SJSA1 (cell line): ENCODE results near the gene SLC41A1. TPM values are rescaled to one million over a fixed set of nuclear protein-coding genes. Genes with fewer than 3 reads are reported as not detected.
A peak's percentile ranks its signal among the peaks of the same experiment; 100 is the strongest.

Experiments used
- DNase-seq, 2 experiments: peaks; one replicate each; pipeline ENCODE4 v3.0.0-alpha.2; 2015 to 2020; ENCODE audit warnings: low spot score in 2 of 2, low read depth in 1 of 2
- H3K27ac ChIP-seq: fragments of 250-450 bp; sonication (Bioruptor Pico); 2 replicates; pipeline ENCODE4 v1.5.1; 2020; ENCODE audit warnings: mild to moderate bottlenecking, moderate library complexity
- H3K27me3 ChIP-seq: fragments of 250-450 bp; sonication (Bioruptor Pico); replicated peaks from 2 replicates; pipeline ENCODE4 v1.5.1; 2020; ENCODE audit warnings: mild to moderate bottlenecking, moderate library complexity
- H3K36me3 ChIP-seq: fragments of 250-450 bp; sonication (Bioruptor Pico); 2 replicates; pipeline ENCODE4 v1.5.1; 2020; ENCODE audit warnings: mild to moderate bottlenecking
- H3K4me1 ChIP-seq: fragments of 250-450 bp; sonication (Bioruptor Pico); replicated peaks from 2 replicates; pipeline ENCODE4 v1.6.1; 2021; ENCODE audit warnings: mild to moderate bottlenecking
- H3K4me3 ChIP-seq: fragments of 250-450 bp; sonication (Bioruptor Pico); 2 replicates; pipeline ENCODE4 v1.5.1; 2020; ENCODE audit warnings: mild to moderate bottlenecking
- H3K9me3 ChIP-seq: fragments of 250-450 bp; sonication (Bioruptor Pico); replicated peaks from 2 replicates; pipeline ENCODE4 v1.5.1; 2020; ENCODE audit warnings: mild to moderate bottlenecking
- total RNA-seq: library from RNA; depleted of rRNA; stranded (reverse); fragments of >200 nt; shearing (Covaris generic); gene quantifications from 2 replicates; pipeline ENCODE4 v1.2.3, GENCODE V29; 2014

Gene SLC41A1
- total RNA-seq, 1 experiment from 2014 or later, result 21.0 TPM

- H3K27me3 ChIP-seq, result no peaks in the 10 kb centered on the region
- H3K36me3 ChIP-seq, result peaks cover 54% of the 10 kb centered on the region
- H3K27ac ChIP-seq, result no peak overlapping the region
- no peaks in the 10 kb centered on the region for H3K4me1 ChIP-seq
- H3K4me3 ChIP-seq, result no peak overlapping the region
- peak; percentile 44 to 64 for DNase-seq
- H3K9me3 ChIP-seq, result no peaks in the 10 kb centered on the region
Measured at GRCh38 chr1:205791568-205792180, 21.3 kb downstream of the SLC41A1 start.

DNA sequence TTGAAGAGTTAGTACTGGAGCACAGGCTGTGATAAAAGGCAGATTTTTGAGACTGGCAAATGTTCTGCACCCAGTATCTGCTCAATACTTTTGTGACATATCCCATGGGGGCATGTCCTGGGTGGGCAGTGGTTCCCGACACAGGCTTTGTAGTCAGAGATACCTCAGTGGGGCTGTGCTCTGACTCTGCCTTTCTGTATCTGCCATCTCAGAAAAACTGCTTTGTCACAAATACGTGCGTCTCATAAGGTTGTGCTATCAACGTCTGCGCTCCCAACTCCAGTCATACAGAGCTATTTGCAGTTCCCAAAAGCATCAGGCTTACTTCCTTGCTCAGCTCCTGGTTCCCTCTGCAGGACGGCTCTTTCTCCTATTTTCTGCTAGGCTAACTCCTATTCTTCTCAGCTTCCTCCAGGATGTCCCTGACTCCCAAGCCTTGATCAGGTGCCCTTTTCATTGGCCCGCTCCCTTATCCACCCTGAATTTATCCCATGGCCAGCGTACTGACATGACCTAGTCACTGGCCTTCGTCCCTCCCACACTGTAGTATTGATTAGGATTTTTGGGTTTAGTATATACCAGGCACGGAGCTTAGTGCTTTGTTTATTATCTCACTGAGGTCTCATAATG, 25.6 kb downstream of the SLC41A1 start:
- no peaks in the 10 kb centered on the region for H3K4me1 ChIP-seq
- H3K4me3 ChIP-seq, result no peak overlapping the region
- H3K27ac ChIP-seq, result no peak overlapping the region
- no peak for DNase-seq
- H3K9me3 ChIP-seq, result no peaks in the 10 kb centered on the region
- peaks cover 23% of the 10 kb centered on the region for H3K36me3 ChIP-seq
- no peaks in the 10 kb centered on the region for H3K27me3 ChIP-seq

- Histone ChIP-seq H3K9me3 (no peaks in the 10 kb centered on the region), H3K36me3 (peaks cover 16% of the 10 kb centered on the region), H3K4me3 (no peak overlapping the region), H3K27ac (no peak overlapping the region), H3K27me3 (no peaks in the 10 kb centered on the region), H3K4me1 (no peaks in the 10 kb centered on the region)
- DNase-seq, result no peak
Measured at GRCh38 chr1:205786601-205787000, 26.4 kb downstream of the SLC41A1 start.

DNA sequence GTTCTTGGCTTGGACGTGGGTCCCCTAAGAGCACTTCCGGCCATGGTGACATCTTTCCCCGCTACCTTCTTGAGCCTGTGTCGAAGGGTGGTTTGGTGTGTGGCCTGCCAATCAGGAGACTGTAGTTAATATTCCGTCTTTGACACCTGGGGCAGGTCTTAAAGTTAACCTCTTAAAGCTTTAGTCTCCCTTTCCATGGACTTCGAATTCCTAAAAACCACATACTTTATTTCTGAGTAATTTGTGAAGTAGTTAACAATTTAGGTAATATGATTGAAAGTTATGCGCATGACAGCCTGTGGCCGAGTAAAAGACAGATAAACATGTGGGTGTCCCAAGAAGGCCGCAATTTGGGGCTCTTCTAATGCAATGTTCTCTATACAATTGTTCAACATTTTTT, 27.6 kb downstream of the SLC41A1 start:
- H3K4me3 ChIP-seq, result no peak overlapping the region
- no peak for DNase-seq
- no peaks in the 10 kb centered on the region for H3K9me3 ChIP-seq
- H3K4me1 ChIP-seq, result no peaks in the 10 kb centered on the region
- no peaks in the 10 kb centered on the region for H3K27me3 ChIP-seq
- no peak overlapping the region for H3K27ac ChIP-seq
- H3K36me3 ChIP-seq, result peaks cover 7% of the 10 kb centered on the region; the same call in 1 of the 2 replicates

GRCh38 chr1:205783904-205784303, 29.1 kb downstream of the SLC41A1 start:
- DNase-seq, result no peak
- H3K36me3 ChIP-seq, result no peaks in the 10 kb centered on the region
- H3K27me3 ChIP-seq, result no peaks in the 10 kb centered on the region
- H3K27ac ChIP-seq, result no peak overlapping the region
- H3K4me3 ChIP-seq, result no peak overlapping the region
- no peaks in the 10 kb centered on the region for H3K4me1 ChIP-seq
- no peaks in the 10 kb centered on the region for H3K9me3 ChIP-seq

DNA sequence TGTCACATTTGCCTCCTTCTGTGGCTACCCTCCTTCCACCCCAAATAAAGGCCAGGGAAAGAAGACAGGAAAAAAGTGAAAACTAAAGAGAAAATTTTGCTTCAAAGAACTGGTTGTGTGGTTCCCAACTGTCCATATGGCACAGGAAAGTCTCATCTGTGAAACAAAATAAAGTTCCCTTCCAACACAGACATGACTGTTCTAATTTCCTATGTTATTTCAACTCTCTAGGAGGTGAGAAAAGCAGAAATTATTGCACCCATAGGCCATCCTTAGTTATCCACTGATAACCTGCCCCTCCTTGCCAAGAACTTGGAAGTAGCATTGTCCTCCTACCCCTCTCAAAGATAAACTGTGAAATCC, 29.6 kb downstream of the SLC41A1 start:
- H3K27ac ChIP-seq, result no peak overlapping the region

GRCh38 chr1:205782627-205783432, 30.2 kb downstream of the SLC41A1 start:
- Histone ChIP-seq H3K36me3 (no peaks in the 10 kb centered on the region), H3K9me3 (no peaks in the 10 kb centered on the region), H3K4me3 (no peak overlapping the region), H3K4me1 (no peaks in the 10 kb centered on the region), H3K27ac (no peak overlapping the region), H3K27me3 (no peaks in the 10 kb centered on the region)
- DNase-seq, result no peak

More for the DNA sequence above, 29.6 kb downstream of the SLC41A1 start:
- no peak for DNase-seq
- H3K4me3 ChIP-seq, result no peak overlapping the region
- no peaks in the 10 kb centered on the region for H3K36me3 ChIP-seq
- no peaks in the 10 kb centered on the region for H3K4me1 ChIP-seq
- H3K9me3 ChIP-seq, result no peaks in the 10 kb centered on the region
- no peaks in the 10 kb centered on the region for H3K27me3 ChIP-seq

- Histone ChIP-seq H3K27me3 (no peaks in the 10 kb centered on the region), H3K27ac (no peak overlapping the region), H3K9me3 (no peaks in the 10 kb centered on the region), H3K4me1 (peaks cover 5% of the 10 kb centered on the region; the same call in 1 of the 2 replicates), H3K36me3 (no peaks in the 10 kb centered on the region), H3K4me3 (no peak overlapping the region)
- DNase-seq, result no peak
Measured at GRCh38 chr1:205780335-205780734, 32.7 kb downstream of the SLC41A1 start.

- no peak overlapping the region for H3K4me3 ChIP-seq
- no peak overlapping the region for H3K27ac ChIP-seq
- H3K9me3 ChIP-seq, result no peaks in the 10 kb centered on the region
- H3K36me3 ChIP-seq, result no peaks in the 10 kb centered on the region
- H3K4me1 ChIP-seq, result peaks cover 13% of the 10 kb centered on the region
- no peak for DNase-seq
- no peaks in the 10 kb centered on the region for H3K27me3 ChIP-seq
Measured at GRCh38 chr1:205777994-205778393, 35.0 kb downstream of the SLC41A1 start.

DNA sequence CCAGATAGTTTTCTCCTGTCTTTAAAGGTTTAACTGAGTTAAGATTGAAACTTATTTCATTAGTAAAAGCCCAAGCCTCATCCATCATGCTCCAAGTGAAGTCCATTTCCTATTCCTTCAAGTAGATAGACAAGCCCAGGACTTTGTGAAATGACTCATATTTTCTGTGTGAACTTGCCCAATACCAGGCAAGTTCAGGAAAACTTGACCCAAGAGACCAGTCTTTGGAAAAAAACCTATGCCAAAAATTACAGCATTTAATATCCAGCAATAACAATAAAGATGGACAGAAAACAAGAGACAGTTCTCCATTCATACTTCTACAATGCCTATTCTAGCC, 37.3 kb downstream of the SLC41A1 start:
- H3K9me3 ChIP-seq, result no peaks in the 10 kb centered on the region
- H3K36me3 ChIP-seq, result peaks cover 2% of the 10 kb centered on the region; the same call in 1 of the 2 replicates
- peak overlapping the region; percentile 64 for H3K4me3 ChIP-seq
- no peak overlapping the region for H3K27ac ChIP-seq
- peaks cover 21% of the 10 kb centered on the region for H3K4me1 ChIP-seq
- no peaks in the 10 kb centered on the region for H3K27me3 ChIP-seq
- DNase-seq, result no peak

- peak within 1 kb of the TSS; percentile 2; the same call in 1 of the 2 replicates for H3K27ac ChIP-seq
- no peaks in the 10 kb centered on the region for H3K9me3 ChIP-seq
- H3K36me3 ChIP-seq, result peaks cover 7% of the 10 kb centered on the region; the same call in 1 of the 2 replicates
- H3K4me3 ChIP-seq, result peak within 1 kb of the TSS; percentile 64
- DNase-seq, result peak; percentile 77
- H3K4me1 ChIP-seq, result peaks cover 26% of the 10 kb centered on the region
- H3K27me3 ChIP-seq, result no peaks in the 10 kb centered on the region
Measured at GRCh38 chr1:205775015-205775716, 37.8 kb downstream of the SLC41A1 start, which contains the start of gene RAB29. Gene RAB29 (minus strand): TSS chr1:205775482. CDS start chr1:205774956, 526 bp downstream.

DNA sequence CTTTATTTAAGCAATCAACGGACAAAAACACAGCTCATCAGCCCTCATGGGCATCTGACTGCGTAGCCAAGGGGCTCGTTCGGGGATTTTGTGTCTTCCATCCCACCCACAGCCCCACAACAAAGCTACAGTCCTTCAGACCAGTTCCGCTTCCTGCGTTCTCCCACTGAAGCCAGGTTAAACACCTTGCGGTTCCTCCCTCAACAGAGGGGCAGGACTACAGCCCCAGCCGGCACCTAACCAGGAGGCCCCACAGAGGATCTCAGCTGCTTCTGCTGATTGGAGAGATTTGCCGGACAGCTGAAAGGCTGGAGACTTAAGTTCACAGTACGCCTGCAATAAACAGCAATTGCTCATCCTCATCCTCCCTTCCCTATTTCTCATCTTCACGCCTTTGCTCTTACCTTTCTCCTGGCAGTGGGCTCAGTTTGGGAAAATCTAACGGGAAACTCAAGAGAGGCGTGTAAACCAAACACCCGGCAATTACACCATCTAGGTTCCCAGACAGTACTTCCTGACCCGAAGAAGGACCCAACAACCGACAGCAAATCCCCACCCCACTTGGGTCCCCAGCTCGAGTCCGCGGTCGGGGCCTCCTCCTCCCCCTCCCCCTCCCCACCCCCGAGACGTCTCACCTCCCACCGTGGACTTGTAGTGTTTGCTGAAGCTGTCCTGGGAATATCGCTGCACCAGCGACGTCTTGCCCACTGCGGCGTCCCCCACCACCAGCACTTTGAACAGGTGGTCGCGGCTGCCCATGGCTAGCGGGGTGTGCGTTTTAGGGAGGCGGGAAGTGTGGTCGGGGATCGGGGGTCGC, 38.6 kb downstream of the SLC41A1 start:
- peak in 1 of 2 experiments; percentile 18 for DNase-seq
- H3K9me3 ChIP-seq, result no peaks in the 10 kb centered on the region
- H3K27ac ChIP-seq, result peak overlapping the region; percentile 2; the same call in 1 of the 2 replicates
- peaks cover 34% of the 10 kb centered on the region for H3K4me1 ChIP-seq
- H3K4me3 ChIP-seq, result peak overlapping the region; percentile 64
- peaks cover 11% of the 10 kb centered on the region for H3K36me3 ChIP-seq
- no peaks in the 10 kb centered on the region for H3K27me3 ChIP-seq

GRCh38 chr1:205772607-205773032, 40.4 kb downstream of the SLC41A1 start:
- Histone ChIP-seq H3K27ac (no peak overlapping the region), H3K36me3 (peaks cover 14% of the 10 kb centered on the region), H3K9me3 (no peaks in the 10 kb centered on the region), H3K27me3 (no peaks in the 10 kb centered on the region), H3K4me3 (no peak overlapping the region), H3K4me1 (peaks cover 41% of the 10 kb centered on the region)
- DNase-seq, result no peak
